Urothelium cell line (cell line): ENCODE data around the gene WDR37.

Experiments
- DNase-seq: peaks from one replicate; pipeline ENCODE4 v3.0.0; 2011; ENCODE audit warnings: low spot score, mixed read lengths
- FAIRE-seq: peaks from 2 replicates; lab custom pipeline; 2011; peaks lifted over from hg19 to GRCh38; lab: Jason Lieb, UNC

Gene WDR37

GRCh38 chr10:1162481-1163203, 106.5 kb downstream of the WDR37 start:
- FAIRE-seq (no peak), DNase-seq (no peak)

GRCh38 chr10:1163204-1163660, 107.0 kb downstream of the WDR37 start:
- FAIRE-seq (no peak), DNase-seq (no peak)

DNA sequence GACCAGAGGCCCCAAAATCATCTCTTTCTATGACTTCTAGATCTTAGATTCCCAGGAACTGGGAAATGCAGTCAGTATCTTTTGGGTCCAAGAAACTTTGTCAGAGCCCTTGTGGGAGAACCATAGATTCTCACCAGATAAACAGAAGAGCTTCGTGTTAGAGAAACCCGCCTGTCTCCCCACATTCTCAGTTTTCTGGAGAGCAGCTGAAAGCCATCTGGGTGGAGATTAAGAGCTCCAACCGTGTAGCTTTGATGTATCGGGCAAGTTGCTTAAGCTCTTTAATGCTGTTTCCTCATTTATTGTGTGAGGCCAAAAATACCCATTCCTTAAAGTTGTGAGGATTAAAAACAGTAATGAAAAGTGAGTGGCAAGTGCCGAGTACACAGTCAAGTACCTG, 107.6 kb downstream of the WDR37 start:
- DNase-seq (no peak), FAIRE-seq (no peak)

DNA sequence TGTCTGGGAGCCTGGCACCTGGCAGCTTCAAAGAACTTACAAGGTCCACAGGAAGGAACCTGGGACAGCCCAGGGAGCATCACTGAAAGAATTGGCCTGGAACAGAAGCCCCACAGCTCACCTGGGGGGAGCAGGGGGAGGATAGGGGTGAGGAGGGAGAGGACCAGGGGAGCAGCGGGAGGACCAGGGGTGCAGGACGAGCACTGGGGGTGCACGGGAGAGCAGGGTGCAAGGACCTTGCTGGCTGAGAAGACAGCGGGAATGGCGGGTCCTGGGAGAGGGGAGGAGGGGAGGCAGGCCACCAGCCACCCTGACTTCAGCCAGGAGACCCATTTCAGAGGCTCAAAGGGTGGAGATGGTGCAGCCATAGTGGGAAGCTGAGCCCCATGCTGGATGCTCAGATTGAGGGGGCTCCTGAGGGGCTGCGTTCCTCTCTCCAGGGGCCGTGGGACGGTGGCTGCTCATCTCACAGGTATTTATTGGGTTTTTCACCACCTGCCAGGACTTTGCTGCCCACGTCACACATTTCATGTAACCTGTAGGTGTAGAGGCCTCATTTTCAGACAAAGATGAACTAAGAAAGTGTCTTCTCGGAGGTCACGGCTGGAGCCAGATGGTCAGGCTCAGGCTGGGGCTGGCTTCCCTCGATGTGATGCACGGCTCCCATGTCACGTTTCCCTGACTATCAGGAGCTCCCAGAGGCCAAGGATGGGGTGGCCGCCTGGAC, 110.1 kb downstream of the WDR37 start:
- FAIRE-seq (no peak), DNase-seq (no peak)

DNA sequence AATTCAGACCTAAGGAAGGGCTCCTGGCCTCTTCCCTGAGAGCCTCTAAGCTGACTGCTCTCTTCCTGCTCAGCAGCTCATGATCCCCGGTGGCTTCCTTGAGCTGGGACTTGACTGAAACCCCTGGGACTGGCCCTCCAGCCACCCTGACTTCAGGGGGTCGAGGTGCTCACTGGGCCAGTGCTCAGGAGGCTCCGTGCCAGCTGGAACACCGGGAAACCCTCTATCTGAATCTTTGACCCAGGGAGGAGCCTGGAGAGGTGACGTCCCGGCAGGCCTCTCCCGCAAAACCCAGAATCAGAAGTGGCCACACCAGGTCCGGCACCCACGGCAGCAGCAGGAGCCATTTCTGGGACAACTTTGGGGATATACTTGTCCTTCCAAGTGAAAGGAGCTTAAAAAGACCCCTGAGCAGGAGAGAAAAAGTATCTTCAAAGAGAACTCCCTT, 110.7 kb downstream of the WDR37 start:
- DNase-seq (no peak), FAIRE-seq (no peak)

DNA sequence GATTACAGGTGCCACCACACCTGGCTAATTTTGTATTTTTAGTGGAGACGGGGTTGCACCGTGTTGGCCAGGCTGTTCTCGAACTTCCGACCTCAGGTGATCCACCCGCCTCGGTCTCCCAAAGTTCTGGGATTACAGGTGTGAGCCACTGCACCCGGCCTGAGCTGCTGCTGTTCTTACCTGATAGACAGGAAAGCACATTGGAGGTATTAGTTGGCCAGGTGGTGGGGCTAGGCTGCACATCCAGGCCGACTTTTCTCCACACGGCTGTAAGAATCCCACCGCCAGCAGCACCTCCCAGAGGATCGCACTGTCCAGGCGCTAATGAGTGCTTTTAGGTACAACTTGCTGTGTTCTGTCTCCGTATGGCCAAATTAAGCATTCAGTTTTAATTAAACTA, 112.6 kb downstream of the WDR37 start:
- no peak for FAIRE-seq
- DNase-seq: no peak

- DNase-seq: no peak
- FAIRE-seq: no peak
Observed at GRCh38 chr10:1169186-1169885, 113.2 kb downstream of the WDR37 start.

GRCh38 chr10:1169981-1170866, 114.0 kb downstream of the WDR37 start:
- FAIRE-seq (no peak), DNase-seq (no peak)

- DNase-seq (no peak), FAIRE-seq (no peak)
Observed at GRCh38 chr10:1170867-1171180, 114.6 kb downstream of the WDR37 start.

GRCh38 chr10:1171182-1171581, 115.0 kb downstream of the WDR37 start:
- no peak for DNase-seq
- FAIRE-seq: no peak

DNA sequence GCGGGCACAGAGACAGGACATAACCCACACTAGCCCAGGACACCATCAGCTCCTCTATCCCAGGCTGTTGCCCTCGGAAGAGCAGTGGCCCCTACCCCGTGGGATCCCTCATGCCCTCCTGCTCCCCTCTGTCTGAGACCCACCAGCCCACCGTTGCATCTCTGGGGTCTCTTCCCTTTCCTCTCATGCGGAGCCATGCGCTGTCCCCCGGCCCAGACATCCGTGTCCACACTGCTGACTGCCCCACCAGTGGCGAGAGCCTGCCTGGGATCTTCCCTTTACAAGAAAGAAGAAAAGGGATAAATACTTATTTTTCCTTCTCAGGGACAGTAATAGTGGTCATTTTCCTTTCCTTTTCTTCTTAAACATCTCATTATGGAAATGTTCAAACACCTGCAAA, 115.4 kb downstream of the WDR37 start:
- FAIRE-seq (no peak), DNase-seq (no peak)

DNA sequence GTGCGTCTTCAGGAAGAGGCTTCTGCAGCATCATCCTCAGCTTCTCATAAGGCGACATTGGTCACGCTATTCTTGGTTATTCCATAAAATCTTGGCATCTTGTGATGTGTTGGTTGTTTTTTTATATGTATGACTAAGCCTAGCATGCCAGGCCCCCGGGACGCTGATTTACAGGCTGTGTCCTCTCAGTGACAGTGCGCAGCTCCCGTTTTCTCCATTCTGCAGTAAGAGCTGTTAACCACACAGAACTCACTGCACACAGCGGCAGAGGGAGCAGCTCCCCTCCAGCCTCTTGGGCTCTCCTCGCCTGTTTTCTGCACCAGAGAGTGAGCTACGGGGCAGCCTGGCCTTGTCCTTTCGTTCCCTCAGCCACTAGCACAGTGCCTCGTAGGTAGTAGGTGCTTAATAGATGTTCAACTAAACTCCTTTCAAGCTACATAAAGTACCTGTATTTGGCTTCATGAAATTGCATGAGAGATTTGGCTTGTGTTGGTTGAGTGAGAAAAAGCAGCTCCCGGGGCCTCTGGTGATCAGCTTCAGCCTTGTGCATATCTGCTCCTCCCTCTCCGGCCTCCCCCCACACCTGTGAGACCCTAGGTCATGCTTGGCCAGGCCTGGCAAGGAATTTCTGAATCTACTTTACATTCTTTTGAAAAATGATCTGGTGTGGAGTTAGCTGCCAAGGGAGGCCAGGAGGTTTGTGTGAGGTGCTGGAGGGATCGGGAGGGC, 116.2 kb downstream of the WDR37 start:
- DNase-seq (no peak), FAIRE-seq (no peak)

DNA sequence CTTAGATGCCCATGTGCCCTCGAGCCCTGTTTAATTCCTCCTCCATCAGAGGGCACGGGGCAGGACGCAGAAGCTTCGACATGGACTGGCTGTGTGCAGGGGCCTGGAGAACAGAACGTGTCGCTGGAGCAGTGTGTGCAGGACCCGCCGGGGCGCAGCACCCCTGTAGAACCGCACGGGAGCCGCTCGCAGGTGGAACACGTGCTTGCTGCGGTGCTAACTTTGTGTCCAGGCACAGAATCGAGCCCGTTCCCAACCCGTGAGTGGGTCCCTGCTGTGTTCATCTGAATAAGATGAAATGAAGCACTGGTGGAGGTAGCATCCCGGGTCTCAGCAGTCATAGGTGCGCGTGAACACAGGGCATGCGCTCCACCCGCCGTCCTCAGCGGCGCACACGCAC, 116.9 kb downstream of the WDR37 start:
- DNase-seq (no peak), FAIRE-seq (no peak)

- FAIRE-seq (no peak), DNase-seq (no peak)
Observed at GRCh38 chr10:1174022-1174421, 117.8 kb downstream of the WDR37 start.

DNA sequence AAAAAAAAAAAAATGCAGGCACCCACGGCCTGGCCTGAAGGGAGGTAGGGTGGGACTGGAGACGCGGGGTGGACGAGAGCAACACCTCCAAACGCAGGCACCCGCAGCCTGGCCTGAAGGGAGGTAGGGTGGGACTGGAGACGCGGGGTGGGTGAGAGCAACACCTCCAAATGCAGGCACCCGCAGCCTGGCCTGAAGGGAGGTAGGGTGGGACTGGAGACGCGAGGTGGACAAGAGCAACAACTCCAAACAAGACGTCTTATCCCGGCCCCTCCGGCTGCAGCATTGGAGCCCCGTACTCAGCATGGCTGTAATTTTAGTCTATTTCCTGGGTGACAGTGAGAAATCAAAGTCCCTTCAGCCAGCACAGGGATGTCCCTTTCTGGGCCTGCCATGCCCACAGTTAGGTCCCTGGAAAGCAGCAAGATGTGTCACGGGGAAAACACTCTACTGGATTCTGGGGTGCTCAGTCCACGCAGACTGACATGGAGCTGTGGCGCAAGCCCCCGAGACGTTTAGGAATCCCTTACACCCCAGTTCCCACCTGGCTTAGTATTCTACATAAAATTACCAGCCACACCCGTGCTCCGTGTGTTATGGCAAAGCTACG, 119.9 kb downstream of the WDR37 start:
- FAIRE-seq: no peak
- DNase-seq: no peak

- no peak for FAIRE-seq
Observed at GRCh38 chr10:1177936-1178335, 121.8 kb downstream of the WDR37 start.

GRCh38 chr10:1178506-1178905, 122.3 kb downstream of the WDR37 start:
- FAIRE-seq: no peak
- no peak for DNase-seq

More at GRCh38 chr10:1177936-1178335, 121.8 kb downstream of the WDR37 start:
- DNase-seq: no peak

DNA sequence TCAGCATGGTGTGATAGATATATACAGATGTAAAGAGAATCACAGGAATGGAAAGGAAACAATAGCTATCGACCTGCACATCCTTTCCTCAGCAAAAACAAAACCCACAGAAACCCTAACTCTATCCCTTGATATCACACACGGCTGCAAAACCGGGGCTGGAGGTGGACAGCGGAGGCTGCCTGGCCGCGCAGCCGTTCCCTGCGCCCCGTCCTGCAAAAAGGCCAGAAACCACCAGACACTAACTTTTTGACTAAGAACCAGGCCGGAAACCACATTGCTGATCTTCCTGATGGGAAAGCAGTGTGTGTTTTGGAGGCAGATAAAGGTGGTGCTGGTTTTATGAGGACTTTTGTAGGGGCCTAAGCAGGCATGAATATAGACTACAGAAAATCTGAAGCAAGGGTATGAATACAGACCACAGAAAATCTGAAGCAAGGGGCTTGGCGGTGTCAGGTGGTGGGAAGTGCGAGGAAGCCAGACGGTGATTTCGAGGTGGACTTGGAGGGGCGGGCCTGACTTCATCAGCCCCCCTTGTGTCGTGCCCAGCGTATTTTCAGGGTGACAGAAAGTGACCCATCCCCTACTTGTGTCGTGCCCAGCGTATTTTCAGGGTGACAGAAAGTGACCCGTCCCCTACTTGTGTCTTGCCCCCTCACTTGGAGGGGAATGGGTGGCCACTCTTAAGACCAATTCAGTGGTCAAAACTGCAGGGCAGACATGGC, 123.3 kb downstream of the WDR37 start:
- FAIRE-seq (no peak), DNase-seq (no peak)

- FAIRE-seq: no peak
Observed at GRCh38 chr10:1180071-1180730, 124.0 kb downstream of the WDR37 start.

More at GRCh38 chr10:1180071-1180730, 124.0 kb downstream of the WDR37 start:
- DNase-seq: no peak
